ENCODE results near the gene FHIP1B. TPM values are rescaled to one million over a fixed set of nuclear protein-coding genes. Genes with fewer than 3 reads are reported as not detected.

FHIP1B gene
- total RNA-seq, 1 donor from 2014 or later = 50.7 TPM

GRCh38 chr11:6199174-6199810 is 35.1 kb downstream of the FHIP1B start, which contains the start of gene OR52W1:
OR52W1 (plus strand) TSS chr11:6199224; CDS start chr11:6199224, 0 bp downstream.
- Mint-ChIP-seq H3K27ac (no peak within 1 kb of the TSS), H3K9me3 (no peaks in the 10 kb centered on the region), H3K36me3 (no peaks in the 10 kb centered on the region), H3K4me1 (ENCODE audit: unreplicated experiment) (no peaks in the 10 kb centered on the region), H3K4me3 (no peak within 1 kb of the TSS), H3K27me3 (no peaks in the 10 kb centered on the region)
- DNase-seq (ENCODE audit: extremely low spot score, unreplicated experiment) = no peak
- no peak for TF ChIP-seq CTCF (conservative IDR thresholded peaks at IDR 0.05)

GRCh38 chr11:6197466-6198200 is 36.8 kb downstream of the FHIP1B start:
- no peaks in the 10 kb centered on the region for H3K4me1 Mint-ChIP-seq (ENCODE audit: unreplicated experiment)
- H3K36me3 Mint-ChIP-seq = no peaks in the 10 kb centered on the region
- no peaks in the 10 kb centered on the region for H3K27me3 Mint-ChIP-seq
- no peak overlapping the region for H3K4me3 Mint-ChIP-seq
- DNase-seq (ENCODE audit: extremely low spot score, unreplicated experiment) = no peak
- no peaks in the 10 kb centered on the region for H3K9me3 Mint-ChIP-seq
- no peak for TF ChIP-seq CTCF (conservative IDR thresholded peaks at IDR 0.05)
- H3K27ac Mint-ChIP-seq = no peak overlapping the region

- DNase-seq (ENCODE audit: extremely low spot score, unreplicated experiment) = no peak
- no peaks in the 10 kb centered on the region for H3K27me3 Mint-ChIP-seq
- H3K36me3 Mint-ChIP-seq = no peaks in the 10 kb centered on the region
- H3K9me3 Mint-ChIP-seq = no peaks in the 10 kb centered on the region
- no peak for TF ChIP-seq CTCF (conservative IDR thresholded peaks at IDR 0.05)
- no peak overlapping the region for H3K27ac Mint-ChIP-seq
- no peak overlapping the region for H3K4me3 Mint-ChIP-seq
- no peaks in the 10 kb centered on the region for H3K4me1 Mint-ChIP-seq (ENCODE audit: unreplicated experiment)
These were observed 38.0 kb downstream of the FHIP1B start for GRCh38 chr11:6196396-6196795.

- H3K36me3 Mint-ChIP-seq = no peaks in the 10 kb centered on the region
- no peak for DNase-seq (ENCODE audit: extremely low spot score, unreplicated experiment)
- H3K27ac Mint-ChIP-seq = no peak overlapping the region
- no peaks in the 10 kb centered on the region for H3K9me3 Mint-ChIP-seq
- H3K4me1 Mint-ChIP-seq (ENCODE audit: unreplicated experiment) = no peaks in the 10 kb centered on the region
- H3K4me3 Mint-ChIP-seq = no peak overlapping the region
- no peaks in the 10 kb centered on the region for H3K27me3 Mint-ChIP-seq
- no peak for TF ChIP-seq CTCF (conservative IDR thresholded peaks at IDR 0.05)
These were observed 40.3 kb downstream of the FHIP1B start for GRCh38 chr11:6194065-6194581.

- no peak overlapping the region for H3K4me3 Mint-ChIP-seq
- no peaks in the 10 kb centered on the region for H3K36me3 Mint-ChIP-seq
- no peaks in the 10 kb centered on the region for H3K27me3 Mint-ChIP-seq
- no peaks in the 10 kb centered on the region for H3K9me3 Mint-ChIP-seq
- H3K27ac Mint-ChIP-seq = no peak overlapping the region
- no peak for DNase-seq (ENCODE audit: extremely low spot score, unreplicated experiment)
- H3K4me1 Mint-ChIP-seq (ENCODE audit: unreplicated experiment) = no peaks in the 10 kb centered on the region
- no peak for TF ChIP-seq CTCF (conservative IDR thresholded peaks at IDR 0.05)
These were observed 42.7 kb downstream of the FHIP1B start for GRCh38 chr11:6191742-6192141.

Data from type B pancreatic cell (in vitro differentiated cells).